Ishikawa (cell line): ENCODE data around the gene DPYSL5.

Experiments
- CEBPB ChIP-seq: IDR thresholded peaks from 2 replicates; pipeline ENCODE4 v1.6.1; 2012
- CREB1 ChIP-seq: IDR thresholded peaks from 2 replicates; pipeline ENCODE4 v1.6.1; 2012; ENCODE audit warnings: low read depth
- EGR1 ChIP-seq: IDR thresholded peaks from 2 replicates; pipeline ENCODE4 v1.6.1; 2012
- EP300 ChIP-seq: IDR thresholded peaks from 2 replicates; pipeline ENCODE4 v1.6.1; 2012; ENCODE audit warnings: borderline replicate concordance
- FOXM1 ChIP-seq: IDR thresholded peaks from 2 replicates; pipeline ENCODE4 v1.6.1; 2012; ENCODE audit warnings: low read depth, borderline replicate concordance
- MAX ChIP-seq: IDR thresholded peaks from 2 replicates; pipeline ENCODE4 v1.6.1; 2012
- NFIC ChIP-seq: IDR thresholded peaks from 2 replicates; pipeline ENCODE4 v1.6.1; 2012
- RAD21 ChIP-seq: IDR thresholded peaks from 2 replicates; pipeline ENCODE4 v1.6.1; 2012; ENCODE audit warnings: low read depth
- TAF1 ChIP-seq: IDR thresholded peaks from 2 replicates; pipeline ENCODE4 v1.6.1; 2012; ENCODE audit warnings: low read depth, mild to moderate bottlenecking
- TCF12 ChIP-seq: IDR thresholded peaks from 2 replicates; pipeline ENCODE4 v1.6.1; 2012; ENCODE audit warnings: low read depth
- TEAD4 ChIP-seq: IDR thresholded peaks from 2 replicates; pipeline ENCODE4 v1.6.1; 2012
- USF1 ChIP-seq: IDR thresholded peaks from 2 replicates; pipeline ENCODE4 v1.6.1; 2012
- YY1 ChIP-seq: IDR thresholded peaks from 2 replicates; pipeline ENCODE4 v1.6.1; 2012; ENCODE audit warnings: low read depth
- ZBTB7A ChIP-seq: IDR thresholded peaks from 2 replicates; pipeline ENCODE4 v1.6.1; 2012; ENCODE audit warnings: low read depth
- TF ChIP-seq, protein P1 (sequence below): IDR thresholded peaks from 2 replicates; pipeline ENCODE4 v1.6.1; 2012; ENCODE audit warnings: low read depth, mild to moderate bottlenecking

The DPYSL5 gene

DNA sequence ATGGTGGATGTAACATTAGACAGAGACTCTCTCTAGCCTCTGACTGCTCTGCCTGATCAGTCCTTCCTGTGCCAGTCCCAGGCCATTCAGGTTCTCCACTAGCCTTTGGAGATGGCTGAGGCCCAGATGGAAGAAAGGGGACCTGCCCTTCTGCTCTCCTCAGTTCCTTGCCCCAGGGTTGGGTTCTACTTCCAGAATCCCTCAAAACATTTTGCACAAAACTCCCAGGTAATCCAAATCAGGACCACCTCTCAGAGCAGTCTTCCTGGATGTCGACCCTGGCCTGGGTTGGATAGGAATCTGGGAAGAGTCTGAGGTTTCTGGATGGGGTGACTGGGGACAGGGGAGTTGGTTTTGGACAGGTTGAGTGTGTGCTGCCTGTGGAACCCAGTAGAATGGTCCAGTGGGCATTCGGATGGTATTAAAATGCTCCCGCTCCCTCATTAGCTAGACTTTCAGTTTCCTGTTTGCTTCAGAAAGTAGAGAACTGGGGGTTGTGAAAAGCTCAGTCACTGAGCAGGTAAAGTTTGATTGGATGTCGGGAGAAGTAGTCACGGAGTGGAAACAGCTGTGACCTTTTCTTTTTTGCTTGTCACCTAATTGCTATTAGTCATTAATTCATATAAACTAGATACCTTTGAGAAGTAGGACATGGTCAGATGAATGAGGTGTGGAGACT is 37.9 kb downstream of the DPYSL5 start:
- TF ChIP-seq YY1, result no peak
- TF ChIP-seq TEAD4, result no peak

DNA sequence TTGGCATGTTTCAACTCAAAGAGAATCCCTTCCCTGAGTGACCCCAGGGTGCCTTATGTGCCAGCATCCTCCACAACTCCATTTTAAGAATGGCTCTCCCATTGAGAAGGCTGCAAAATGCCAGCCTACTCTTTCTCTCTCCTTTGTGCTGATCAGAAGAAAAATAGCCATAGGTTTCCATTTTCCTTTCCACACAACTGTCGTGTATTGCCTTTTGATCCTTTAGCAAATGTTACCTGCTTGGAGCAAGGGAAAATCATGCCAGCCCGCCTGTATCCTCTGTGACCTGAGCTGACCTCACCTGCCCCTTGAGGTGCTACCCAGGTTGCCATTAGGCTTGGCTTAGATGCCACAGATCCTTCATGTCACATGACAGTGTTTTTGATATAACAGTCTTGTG is 38.8 kb downstream of the DPYSL5 start:
- TF ChIP-seq CEBPB (no peak), EGR1 (no peak), CREB1 (no peak), YY1 (no peak), ZBTB7A (no peak), TEAD4 (no peak), MAX (no peak), NFIC (no peak)
- TF ChIP-seq, protein P1, sequence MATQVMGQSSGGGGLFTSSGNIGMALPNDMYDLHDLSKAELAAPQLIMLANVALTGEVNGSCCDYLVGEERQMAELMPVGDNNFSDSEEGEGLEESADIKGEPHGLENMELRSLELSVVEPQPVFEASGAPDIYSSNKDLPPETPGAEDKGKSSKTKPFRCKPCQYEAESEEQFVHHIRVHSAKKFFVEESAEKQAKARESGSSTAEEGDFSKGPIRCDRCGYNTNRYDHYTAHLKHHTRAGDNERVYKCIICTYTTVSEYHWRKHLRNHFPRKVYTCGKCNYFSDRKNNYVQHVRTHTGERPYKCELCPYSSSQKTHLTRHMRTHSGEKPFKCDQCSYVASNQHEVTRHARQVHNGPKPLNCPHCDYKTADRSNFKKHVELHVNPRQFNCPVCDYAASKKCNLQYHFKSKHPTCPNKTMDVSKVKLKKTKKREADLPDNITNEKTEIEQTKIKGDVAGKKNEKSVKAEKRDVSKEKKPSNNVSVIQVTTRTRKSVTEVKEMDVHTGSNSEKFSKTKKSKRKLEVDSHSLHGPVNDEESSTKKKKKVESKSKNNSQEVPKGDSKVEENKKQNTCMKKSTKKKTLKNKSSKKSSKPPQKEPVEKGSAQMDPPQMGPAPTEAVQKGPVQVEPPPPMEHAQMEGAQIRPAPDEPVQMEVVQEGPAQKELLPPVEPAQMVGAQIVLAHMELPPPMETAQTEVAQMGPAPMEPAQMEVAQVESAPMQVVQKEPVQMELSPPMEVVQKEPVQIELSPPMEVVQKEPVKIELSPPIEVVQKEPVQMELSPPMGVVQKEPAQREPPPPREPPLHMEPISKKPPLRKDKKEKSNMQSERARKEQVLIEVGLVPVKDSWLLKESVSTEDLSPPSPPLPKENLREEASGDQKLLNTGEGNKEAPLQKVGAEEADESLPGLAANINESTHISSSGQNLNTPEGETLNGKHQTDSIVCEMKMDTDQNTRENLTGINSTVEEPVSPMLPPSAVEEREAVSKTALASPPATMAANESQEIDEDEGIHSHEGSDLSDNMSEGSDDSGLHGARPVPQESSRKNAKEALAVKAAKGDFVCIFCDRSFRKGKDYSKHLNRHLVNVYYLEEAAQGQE, result no peak

DNA sequence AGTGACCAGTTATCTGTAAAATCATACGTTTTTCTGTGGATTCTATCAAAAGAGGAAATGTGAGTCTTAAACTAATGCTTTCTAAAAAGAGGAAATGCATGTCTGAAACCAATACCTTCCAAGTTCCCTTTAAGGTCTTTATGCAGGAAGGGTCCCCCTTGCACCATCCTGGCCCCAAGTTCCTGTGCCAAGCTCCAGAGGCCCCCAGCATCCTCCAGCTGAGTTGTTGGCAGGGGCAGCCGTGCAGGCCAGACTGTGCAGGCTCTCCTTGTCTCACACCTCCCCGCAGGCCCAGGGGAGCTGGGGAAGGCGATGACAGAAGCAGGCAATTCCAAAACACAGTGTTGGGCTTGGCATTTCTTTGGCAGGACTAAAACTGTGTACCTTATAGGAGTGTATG is 39.2 kb downstream of the DPYSL5 start:
- TF ChIP-seq RAD21, result no peak
- no peak for TF ChIP-seq EGR1
- no peak for TF ChIP-seq ZBTB7A
- TF ChIP-seq, protein P1, result no peak
- no peak for TF ChIP-seq NFIC
- no peak for TF ChIP-seq CEBPB
- TF ChIP-seq TAF1, result no peak
- no peak for TF ChIP-seq YY1
- TF ChIP-seq EP300, result no peak
- TF ChIP-seq MAX, result no peak
- no peak for TF ChIP-seq TEAD4
- TF ChIP-seq FOXM1, result no peak
- no peak for TF ChIP-seq USF1
- TF ChIP-seq TCF12, result no peak
- no peak for TF ChIP-seq CREB1

DNA sequence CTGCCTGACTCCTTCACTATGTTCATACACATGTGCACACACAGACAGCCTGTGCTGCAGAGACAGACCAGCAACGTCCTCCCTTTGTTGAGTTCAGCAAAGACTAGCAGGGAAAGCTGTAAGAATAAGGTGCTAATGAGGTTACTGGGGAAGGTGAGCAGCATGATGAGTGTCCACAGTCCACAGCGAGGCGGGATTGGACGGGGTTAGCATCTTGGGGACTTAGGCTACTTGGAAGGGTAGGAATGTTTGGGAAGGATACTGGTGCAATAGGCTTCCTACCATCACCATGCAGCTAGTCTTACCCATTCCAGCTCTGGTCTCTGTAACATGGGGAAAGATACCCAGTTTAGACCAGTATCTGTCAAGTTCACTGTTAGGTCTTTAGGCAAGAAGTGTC is 41.9 kb downstream of the DPYSL5 start:
- TF ChIP-seq YY1, result no peak
- no peak for TF ChIP-seq FOXM1
- TF ChIP-seq TEAD4, result no peak
- no peak for TF ChIP-seq EGR1
- TF ChIP-seq, protein P1, result no peak
- TF ChIP-seq CEBPB, result no peak
- TF ChIP-seq TCF12, result no peak
- TF ChIP-seq NFIC, result no peak
- no peak for TF ChIP-seq ZBTB7A
- TF ChIP-seq MAX, result no peak

DNA sequence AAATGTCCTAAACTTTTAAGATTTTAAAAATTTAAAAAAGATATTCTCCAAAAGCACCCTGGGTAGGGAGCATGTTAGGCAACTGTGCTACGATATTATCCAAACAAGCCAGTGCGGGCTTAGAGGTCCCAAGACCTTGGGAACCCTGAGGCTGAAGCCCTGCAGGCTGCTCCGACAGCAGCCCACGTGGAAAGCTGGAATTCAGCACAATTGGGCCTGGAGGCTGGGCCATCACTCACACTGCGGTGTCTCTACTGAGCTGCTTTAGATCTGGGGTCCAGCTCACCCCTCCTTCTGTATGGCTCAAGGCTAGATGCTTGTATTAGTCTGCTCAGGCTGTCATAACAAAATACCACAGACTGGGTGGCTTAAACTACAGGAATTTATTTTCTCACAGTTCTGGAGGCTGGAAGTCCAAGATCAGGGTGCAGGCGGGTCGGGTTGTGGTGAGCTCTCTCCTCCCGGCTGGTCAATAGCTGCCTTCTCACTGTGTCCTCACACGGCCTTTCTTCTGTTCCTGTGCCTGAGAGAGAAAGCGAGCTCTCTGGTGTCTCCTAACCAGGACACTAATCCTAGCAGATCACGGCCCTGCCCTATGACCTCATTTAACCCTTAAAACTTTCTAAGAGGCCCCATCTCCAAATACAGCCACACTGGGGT is 42.5 kb downstream of the DPYSL5 start:
- TF ChIP-seq CEBPB, result no peak
- TF ChIP-seq MAX, result no peak
- TF ChIP-seq TEAD4, result no peak
- TF ChIP-seq NFIC, result no peak
- TF ChIP-seq, protein P1, result no peak
- no peak for TF ChIP-seq YY1
- TF ChIP-seq TAF1, result no peak
- TF ChIP-seq EGR1, result no peak
- TF ChIP-seq TCF12, result no peak
- TF ChIP-seq ZBTB7A, result no peak
- no peak for TF ChIP-seq CREB1
- no peak for TF ChIP-seq EP300
- TF ChIP-seq FOXM1, result no peak
- no peak for TF ChIP-seq RAD21
- TF ChIP-seq USF1, result no peak
